MG63 (cell line): ENCODE data around the gene TULP4. TPM values are rescaled to one million over a fixed set of nuclear protein-coding genes. Genes with fewer than 3 reads are reported as not detected.

ENCODE experiments used
- DNase-seq: peaks from one replicate; pipeline ENCODE4 v3.0.0-alpha.2; 2020
- H3K27me3 ChIP-seq: fragments of 250-450 bp; sonication (Bioruptor Pico); 2 replicates; pipeline ENCODE4 v1.5.1; 2020; ENCODE audit warnings: mild to moderate bottlenecking, moderate library complexity
- H3K36me3 ChIP-seq: fragments of 250-450 bp; sonication (Bioruptor Pico); 2 replicates; pipeline ENCODE4 v1.5.1; 2020; ENCODE audit warnings: mild to moderate bottlenecking, moderate library complexity
- H3K4me3 ChIP-seq: fragments of 250-450 bp; sonication (Bioruptor Pico); 2 replicates; pipeline ENCODE4 v1.5.1; 2020; ENCODE audit warnings: mild to moderate bottlenecking, moderate library complexity
- H3K9me3 ChIP-seq: fragments of 250-450 bp; sonication (Bioruptor Pico); 2 replicates; pipeline ENCODE4 v1.5.1; 2020; ENCODE audit warnings: mild to moderate bottlenecking, moderate library complexity
- total RNA-seq: library from RNA; depleted of rRNA; stranded (reverse); fragments of >200 nt; shearing (Covaris generic); gene quantifications from 2 replicates; pipeline ENCODE4 v1.2.3, GENCODE V29; 2014; ENCODE audit warnings: low replicate concordance; rRNA removed

The TULP4 gene
- total RNA-seq, 1 experiment from 2014 or later: 19.1 TPM

- Histone ChIP-seq H3K4me3 (peak overlapping the region; percentile 92), H3K9me3 (no peaks in the 10 kb centered on the region), H3K27me3 (no peaks in the 10 kb centered on the region), H3K36me3 (no peaks in the 10 kb centered on the region; the same call in 1 of the 2 replicates)
- DNase-seq: peak; percentile 24
Measured at GRCh38 chr6:158560836-158561320, 248.6 kb downstream of the TULP4 start.

Other genes with a start within 250 kb of the TULP4 start
- 5.7 and 10.4 TPM in 2 replicates for gene SERAC1, start 144.2 kb upstream of the TULP4 start, total RNA-seq
- gene GTF2H5, start 144.1 kb upstream of the TULP4 start, total RNA-seq: 13.8 and 21.6 TPM in 2 replicates
- 19.9 and 20.6 TPM in 2 replicates for gene TMEM181, start 247.6 kb downstream of the TULP4 start, total RNA-seq